ENCODE data around the gene IZUMO1. TPM values are rescaled to one million over a fixed set of nuclear protein-coding genes. Genes with fewer than 3 reads are reported as not detected.

Gene IZUMO1
- total and polyA plus RNA-seq, 2 of the 13 experiments (the other 11 are each of a cell fraction or from before 2014, with no cell fraction given): 0.07 to 0.22 TPM

DNA sequence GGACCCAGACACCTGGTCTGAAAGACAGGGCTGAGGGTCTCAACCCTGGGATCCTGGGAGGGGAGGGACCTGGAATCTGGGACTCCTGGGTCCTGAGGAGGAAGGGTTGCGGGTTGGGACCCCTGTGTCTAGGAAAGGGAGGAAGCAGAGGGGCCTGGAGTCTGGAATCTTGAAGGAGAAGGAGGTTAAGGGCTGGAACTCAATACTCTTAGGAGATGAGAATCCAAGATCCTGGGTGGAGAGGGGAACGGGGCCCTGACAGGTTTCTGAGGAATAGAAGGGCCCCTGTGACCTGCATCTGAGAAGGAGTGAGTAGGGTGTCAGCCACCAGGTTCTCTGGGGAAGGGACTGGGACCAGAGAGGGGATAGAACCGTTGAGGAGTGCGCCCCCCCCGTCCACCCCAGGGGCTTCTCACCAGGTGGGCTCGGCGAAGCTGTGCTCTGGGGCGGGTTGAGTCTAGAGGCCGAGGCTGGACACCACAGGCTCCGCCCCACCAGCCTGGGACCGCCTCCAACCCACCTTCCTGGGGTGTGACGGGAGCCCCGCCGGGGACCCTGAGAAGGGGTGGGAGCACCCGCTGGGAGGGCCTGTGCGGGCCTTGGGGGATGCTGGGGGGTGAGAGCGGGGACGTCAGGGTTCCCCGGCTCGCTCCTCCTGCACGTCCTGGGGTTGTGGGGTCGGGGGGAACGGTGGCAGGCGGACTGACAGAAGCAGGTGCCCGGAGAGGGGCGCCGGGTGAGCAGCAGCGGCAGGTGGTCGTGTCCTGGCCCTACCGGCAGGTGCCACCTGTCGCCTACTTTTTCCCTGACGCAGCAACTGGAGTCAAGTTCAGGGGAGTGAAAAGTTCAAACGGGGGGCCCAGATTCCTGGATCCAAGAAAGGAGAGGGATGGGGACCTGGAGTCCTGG lies 27.2 kb downstream of the IZUMO1 start, which contains the start of gene MAMSTR (continued):
- TF ChIP-seq, protein P1, sequence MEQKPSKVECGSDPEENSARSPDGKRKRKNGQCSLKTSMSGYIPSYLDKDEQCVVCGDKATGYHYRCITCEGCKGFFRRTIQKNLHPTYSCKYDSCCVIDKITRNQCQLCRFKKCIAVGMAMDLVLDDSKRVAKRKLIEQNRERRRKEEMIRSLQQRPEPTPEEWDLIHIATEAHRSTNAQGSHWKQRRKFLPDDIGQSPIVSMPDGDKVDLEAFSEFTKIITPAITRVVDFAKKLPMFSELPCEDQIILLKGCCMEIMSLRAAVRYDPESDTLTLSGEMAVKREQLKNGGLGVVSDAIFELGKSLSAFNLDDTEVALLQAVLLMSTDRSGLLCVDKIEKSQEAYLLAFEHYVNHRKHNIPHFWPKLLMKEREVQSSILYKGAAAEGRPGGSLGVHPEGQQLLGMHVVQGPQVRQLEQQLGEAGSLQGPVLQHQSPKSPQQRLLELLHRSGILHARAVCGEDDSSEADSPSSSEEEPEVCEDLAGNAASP (CRISPR knock-in tag; IDR thresholded peaks at IDR 0.05; ENCODE audit: borderline replicate concordance): no peak
- TF ChIP-seq SRSF9 (IDR thresholded peaks at IDR 0.05; ENCODE audit: borderline replicate concordance, insufficient read depth, low read depth, low read length, poor library complexity, severe bottlenecking) (no peak), POLR2A (IDR thresholded peaks at IDR 0.05; ENCODE audit: insufficient read depth in 1 of 2, low read depth in 2 of 2, low read length in 2 of 2) (peak; percentile 31 to 49; a peak in 1 of 4 replicates), SAP130 (CRISPR knock-in tag; IDR thresholded peaks at IDR 0.05; ENCODE audit: low read depth) (peak; percentile 6; the same call in 1 of the 2 replicates), ELF4 (CRISPR knock-in tag; IDR thresholded peaks at IDR 0.05; ENCODE audit: borderline replicate concordance) (no peak), NR2F2 (IDR thresholded peaks at IDR 0.05; ENCODE audit: borderline replicate concordance, low read depth) (no peak), ZNF296 (CRISPR knock-in tag; conservative IDR thresholded peaks at IDR 0.05) (no peak), ZNF17 (CRISPR knock-in tag; IDR thresholded peaks at IDR 0.05) (no peak), SIX4 (CRISPR knock-in tag; IDR thresholded peaks at IDR 0.05) (no peak), SNAI1 (CRISPR knock-in tag; IDR thresholded peaks at IDR 0.05; ENCODE audit: borderline replicate concordance) (0 out of 2 replicates have a peak, but pooled peaks have one; percentile 22), ZNF484 (CRISPR knock-in tag; IDR thresholded peaks at IDR 0.05; ENCODE audit: borderline replicate concordance, low read depth) (no peak), SIX1 (CRISPR knock-in tag; IDR thresholded peaks at IDR 0.05; ENCODE audit: borderline replicate concordance) (no peak), ZNF564 (CRISPR knock-in tag; IDR thresholded peaks at IDR 0.05) (0 out of 2 replicates have a peak, but pooled peaks have one; percentile 40), TEAD3 (CRISPR knock-in tag; optimal IDR thresholded peaks at IDR 0.05; ENCODE audit: borderline replicate concordance) (no peak), MAFF (IDR thresholded peaks at IDR 0.05; ENCODE audit: low read depth, low read length) (peak; percentile 25; the same call in 1 of the 2 replicates)
- TF ChIP-seq, protein P2, sequence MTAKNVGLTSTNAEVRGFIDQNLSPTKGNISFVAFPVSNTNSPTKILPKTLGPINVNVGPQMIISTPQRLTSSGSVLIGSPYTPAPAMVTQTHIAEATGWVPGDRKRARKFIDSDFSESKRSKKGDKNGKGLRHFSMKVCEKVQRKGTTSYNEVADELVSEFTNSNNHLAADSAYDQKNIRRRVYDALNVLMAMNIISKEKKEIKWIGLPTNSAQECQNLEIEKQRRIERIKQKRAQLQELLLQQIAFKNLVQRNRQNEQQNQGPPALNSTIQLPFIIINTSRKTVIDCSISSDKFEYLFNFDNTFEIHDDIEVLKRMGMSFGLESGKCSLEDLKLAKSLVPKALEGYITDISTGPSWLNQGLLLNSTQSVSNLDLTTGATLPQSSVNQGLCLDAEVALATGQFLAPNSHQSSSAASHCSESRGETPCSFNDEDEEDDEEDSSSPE (CRISPR knock-in tag; IDR thresholded peaks at IDR 0.05): no peak
- TF ChIP-seq, protein P3, sequence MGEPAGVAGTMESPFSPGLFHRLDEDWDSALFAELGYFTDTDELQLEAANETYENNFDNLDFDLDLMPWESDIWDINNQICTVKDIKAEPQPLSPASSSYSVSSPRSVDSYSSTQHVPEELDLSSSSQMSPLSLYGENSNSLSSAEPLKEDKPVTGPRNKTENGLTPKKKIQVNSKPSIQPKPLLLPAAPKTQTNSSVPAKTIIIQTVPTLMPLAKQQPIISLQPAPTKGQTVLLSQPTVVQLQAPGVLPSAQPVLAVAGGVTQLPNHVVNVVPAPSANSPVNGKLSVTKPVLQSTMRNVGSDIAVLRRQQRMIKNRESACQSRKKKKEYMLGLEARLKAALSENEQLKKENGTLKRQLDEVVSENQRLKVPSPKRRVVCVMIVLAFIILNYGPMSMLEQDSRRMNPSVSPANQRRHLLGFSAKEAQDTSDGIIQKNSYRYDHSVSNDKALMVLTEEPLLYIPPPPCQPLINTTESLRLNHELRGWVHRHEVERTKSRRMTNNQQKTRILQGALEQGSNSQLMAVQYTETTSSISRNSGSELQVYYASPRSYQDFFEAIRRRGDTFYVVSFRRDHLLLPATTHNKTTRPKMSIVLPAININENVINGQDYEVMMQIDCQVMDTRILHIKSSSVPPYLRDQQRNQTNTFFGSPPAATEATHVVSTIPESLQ (CRISPR knock-in tag; conservative IDR thresholded peaks at IDR 0.05): no peak
- TF ChIP-seq, protein P4, sequence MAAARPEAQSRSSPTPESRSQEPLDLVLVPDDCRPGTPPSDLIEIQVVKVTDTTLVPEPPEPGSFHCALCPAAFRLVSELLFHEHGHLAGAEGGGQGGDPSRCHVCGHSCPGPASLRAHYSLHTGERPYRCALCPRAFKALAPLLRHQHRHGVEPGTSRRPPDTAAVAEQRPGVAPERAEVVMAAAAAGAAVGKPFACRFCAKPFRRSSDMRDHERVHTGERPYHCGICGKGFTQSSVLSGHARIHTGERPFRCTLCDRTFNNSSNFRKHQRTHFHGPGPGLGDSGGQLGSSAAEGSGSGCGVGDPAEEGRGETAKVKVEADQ (CRISPR knock-in tag; IDR thresholded peaks at IDR 0.05; ENCODE audit: borderline replicate concordance): no peak; the same call in 1 of the 2 replicates
- TF ChIP-seq, protein P5, sequence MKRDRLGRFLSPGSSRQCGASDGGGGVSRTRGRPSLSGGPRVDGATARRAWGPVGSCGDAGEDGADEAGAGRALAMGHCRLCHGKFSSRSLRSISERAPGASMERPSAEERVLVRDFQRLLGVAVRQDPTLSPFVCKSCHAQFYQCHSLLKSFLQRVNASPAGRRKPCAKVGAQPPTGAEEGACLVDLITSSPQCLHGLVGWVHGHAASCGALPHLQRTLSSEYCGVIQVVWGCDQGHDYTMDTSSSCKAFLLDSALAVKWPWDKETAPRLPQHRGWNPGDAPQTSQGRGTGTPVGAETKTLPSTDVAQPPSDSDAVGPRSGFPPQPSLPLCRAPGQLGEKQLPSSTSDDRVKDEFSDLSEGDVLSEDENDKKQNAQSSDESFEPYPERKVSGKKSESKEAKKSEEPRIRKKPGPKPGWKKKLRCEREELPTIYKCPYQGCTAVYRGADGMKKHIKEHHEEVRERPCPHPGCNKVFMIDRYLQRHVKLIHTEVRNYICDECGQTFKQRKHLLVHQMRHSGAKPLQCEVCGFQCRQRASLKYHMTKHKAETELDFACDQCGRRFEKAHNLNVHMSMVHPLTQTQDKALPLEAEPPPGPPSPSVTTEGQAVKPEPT (CRISPR knock-in tag; IDR thresholded peaks at IDR 0.05; ENCODE audit: low read depth): 0 out of 2 replicates have a peak, but pooled peaks have one; percentile 25
- TF ChIP-seq, protein P6, sequence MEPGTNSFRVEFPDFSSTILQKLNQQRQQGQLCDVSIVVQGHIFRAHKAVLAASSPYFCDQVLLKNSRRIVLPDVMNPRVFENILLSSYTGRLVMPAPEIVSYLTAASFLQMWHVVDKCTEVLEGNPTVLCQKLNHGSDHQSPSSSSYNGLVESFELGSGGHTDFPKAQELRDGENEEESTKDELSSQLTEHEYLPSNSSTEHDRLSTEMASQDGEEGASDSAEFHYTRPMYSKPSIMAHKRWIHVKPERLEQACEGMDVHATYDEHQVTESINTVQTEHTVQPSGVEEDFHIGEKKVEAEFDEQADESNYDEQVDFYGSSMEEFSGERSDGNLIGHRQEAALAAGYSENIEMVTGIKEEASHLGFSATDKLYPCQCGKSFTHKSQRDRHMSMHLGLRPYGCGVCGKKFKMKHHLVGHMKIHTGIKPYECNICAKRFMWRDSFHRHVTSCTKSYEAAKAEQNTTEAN (CRISPR knock-in tag; conservative IDR thresholded peaks at IDR 0.05): no peak

All from HepG2 (cell line).